Caco-2 (cell line): ENCODE data around the gene SDR39U1. TPM values are rescaled to one million over a fixed set of nuclear protein-coding genes. Genes with fewer than 3 reads are reported as not detected.

ENCODE experiments used
- BruUV-seq: library from RNA; stranded (reverse); fragments of 400-500 nt; replicated peaks from 2 replicates; lab custom pipeline; 2021; lab: Mats Ljungman, UMichigan
- CTCF ChIA-PET: fragments of 300-600 bp; sonication (Branson Sonifier 250); formaldehyde crosslinking; loops from one replicate; lab custom pipeline; 2022; ENCODE audit warnings: antibody characterized with exemption; lab: Charles Lee
- POLR2A ChIA-PET: fragments of 300-600 bp; sonication (Branson Sonifier 250); formaldehyde crosslinking; loops from one replicate; lab custom pipeline; 2022; ENCODE audit warnings: antibody characterized with exemption; lab: Charles Lee
- DNase-seq, 2 experiments: peaks; one replicate each; pipeline versions ENCODE4 v3.0.0 to v3.0.0-alpha.2; 2020 to 2022
- H3K27me3 ChIP-seq: replicated peaks from 2 replicates; pipeline ENCODE4 v1.6.0; 2011; ENCODE audit warnings: low read length; ENCODE audit not compliant: control insufficient read depth, insufficient read depth
- H3K36me3 ChIP-seq: 2 replicates; pipeline ENCODE4 v1.5.1; 2011; ENCODE audit warnings: low read length; ENCODE audit not compliant: control insufficient read depth, insufficient read depth
- H3K4me1 ChIP-seq: fragments of 250-450 bp; sonication (Bioruptor Pico); 2 replicates; pipeline ENCODE4 v1.5.1; 2020; ENCODE audit warnings: mild to moderate bottlenecking
- H3K4me3 ChIP-seq: 2 replicates; pipeline ENCODE4 v1.5.1; 2011; ENCODE audit warnings: low read depth, mild to moderate bottlenecking, control low read depth, low read length
- H3K9me3 ChIP-seq: fragments of 250-450 bp; sonication (Bioruptor Pico); 2 replicates; pipeline ENCODE4 v1.5.1; 2020; ENCODE audit warnings: mild to moderate bottlenecking, moderate library complexity
- H3K27ac Mint-ChIP-seq: one replicate; pipeline ENCODE4 v1.8.0; 2022; ENCODE audit warnings: mixed read lengths; ENCODE audit not compliant: unreplicated experiment
- H3K27me3 Mint-ChIP-seq: one replicate; pipeline ENCODE4 v1.8.0; 2022; ENCODE audit warnings: mixed read lengths; ENCODE audit not compliant: insufficient read depth, unreplicated experiment
- H3K36me3 Mint-ChIP-seq: one replicate; pipeline ENCODE4 v1.8.0; 2022; ENCODE audit warnings: mild to moderate bottlenecking, mixed read lengths; ENCODE audit not compliant: insufficient read depth, unreplicated experiment
- H3K4me1 Mint-ChIP-seq: one replicate; pipeline ENCODE4 v1.8.0; 2022; ENCODE audit warnings: low read depth, mixed read lengths; ENCODE audit not compliant: unreplicated experiment
- H3K4me3 Mint-ChIP-seq: one replicate; pipeline ENCODE4 v1.8.0; 2022; ENCODE audit warnings: mild to moderate bottlenecking, moderate library complexity, mixed read lengths; ENCODE audit not compliant: unreplicated experiment
- H3K9me3 Mint-ChIP-seq: one replicate; pipeline ENCODE4 v1.8.0; 2022; ENCODE audit warnings: mixed read lengths; ENCODE audit not compliant: unreplicated experiment
- intact Hi-C: fragments of 100-400 bp; cut with micrococcal nuclease; formaldehyde crosslinking; loops from one replicate; pipeline ENCODE4 v1.10.0; 2022; ENCODE audit not compliant: unreplicated experiment
- total RNA-seq: library from RNA; stranded (reverse); gene quantifications from 2 replicates; pipeline ENCODE4 v1.2.3, GENCODE V29; 2022
- TF ChIP-seq, protein P1 (sequence below), 2 experiments: fragments of 200-600 bp in 1 of 2; IDR thresholded peaks; 1 replicate in 1 of 2; 2 replicates in 1 of 2; pipeline versions ENCODE4 v1.5.1 to v1.8.0; 2011 to 2022; ENCODE audit warnings: antibody characterized with exemption in 1 of 2, control low read depth in 1 of 2, inconsistent platforms in 1 of 2, low read depth in 1 of 2, low read length in 1 of 2, mild to moderate bottlenecking in 1 of 2, moderate library complexity in 1 of 2; ENCODE audit not compliant: insufficient read depth in 1 of 2, severe bottlenecking in 1 of 2, unreplicated experiment in 1 of 2

The SDR39U1 gene
- total RNA-seq, 1 experiment from 2014 or later, result 44.1 TPM

DNA sequence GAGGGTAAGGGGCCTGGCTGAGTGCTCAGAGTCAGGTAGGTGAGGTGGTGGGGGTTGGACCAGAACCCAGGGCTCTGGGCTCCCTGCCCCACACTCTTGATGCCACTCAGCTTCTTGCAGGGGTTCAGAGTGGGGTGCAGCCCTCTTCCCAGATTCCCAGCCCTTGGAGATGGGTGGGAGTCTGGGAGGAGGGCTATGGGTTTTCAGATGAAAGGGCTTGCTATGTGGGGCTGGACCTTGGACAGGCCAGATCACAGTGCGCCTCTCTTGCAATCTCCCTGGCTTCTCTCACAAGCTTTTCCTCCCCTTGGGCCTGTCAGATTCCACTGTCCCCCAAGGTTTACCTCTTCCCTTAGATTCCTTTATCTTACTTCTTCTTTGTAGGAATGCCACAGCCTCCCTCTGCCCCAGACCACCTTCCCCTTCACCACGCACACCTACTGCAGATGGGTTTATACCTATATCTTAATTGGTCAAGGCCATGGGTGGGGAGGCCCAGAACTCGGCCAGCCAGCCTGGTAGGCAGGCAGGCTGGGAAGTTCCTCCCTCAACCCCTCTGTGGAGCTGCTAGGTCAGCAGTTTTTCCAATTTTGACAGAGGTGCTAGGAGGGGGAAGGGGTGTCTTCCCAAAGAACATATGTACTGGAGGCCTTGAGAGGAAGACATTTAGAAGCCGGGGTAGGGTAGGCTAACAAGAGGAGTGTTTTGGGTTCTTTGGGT lies 42.4 kb downstream of the SDR39U1 start:
- no TSS peak for BruUV-seq
- Histone ChIP-seq H3K4me1 (peaks cover 11% of the 10 kb centered on the region), H3K4me3 (no peak overlapping the region; the same call in 1 of the 2 replicates), H3K36me3 (no peaks in the 10 kb centered on the region), H3K27me3 (no peaks in the 10 kb centered on the region), H3K9me3 (no peaks in the 10 kb centered on the region)
- TF ChIP-seq, protein P1, sequence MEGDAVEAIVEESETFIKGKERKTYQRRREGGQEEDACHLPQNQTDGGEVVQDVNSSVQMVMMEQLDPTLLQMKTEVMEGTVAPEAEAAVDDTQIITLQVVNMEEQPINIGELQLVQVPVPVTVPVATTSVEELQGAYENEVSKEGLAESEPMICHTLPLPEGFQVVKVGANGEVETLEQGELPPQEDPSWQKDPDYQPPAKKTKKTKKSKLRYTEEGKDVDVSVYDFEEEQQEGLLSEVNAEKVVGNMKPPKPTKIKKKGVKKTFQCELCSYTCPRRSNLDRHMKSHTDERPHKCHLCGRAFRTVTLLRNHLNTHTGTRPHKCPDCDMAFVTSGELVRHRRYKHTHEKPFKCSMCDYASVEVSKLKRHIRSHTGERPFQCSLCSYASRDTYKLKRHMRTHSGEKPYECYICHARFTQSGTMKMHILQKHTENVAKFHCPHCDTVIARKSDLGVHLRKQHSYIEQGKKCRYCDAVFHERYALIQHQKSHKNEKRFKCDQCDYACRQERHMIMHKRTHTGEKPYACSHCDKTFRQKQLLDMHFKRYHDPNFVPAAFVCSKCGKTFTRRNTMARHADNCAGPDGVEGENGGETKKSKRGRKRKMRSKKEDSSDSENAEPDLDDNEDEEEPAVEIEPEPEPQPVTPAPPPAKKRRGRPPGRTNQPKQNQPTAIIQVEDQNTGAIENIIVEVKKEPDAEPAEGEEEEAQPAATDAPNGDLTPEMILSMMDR (IDR thresholded peaks at IDR 0.05; ENCODE audit: insufficient read depth in 1 of 2, low read depth in 1 of 2, low read length in 1 of 2, severe bottlenecking in 1 of 2, unreplicated experiment in 1 of 2), result no peak
- ChIA-PET POLR2A (no interaction called here), CTCF (no interaction called here)
- intact Hi-C loops, result no loop called here
- Mint-ChIP-seq H3K4me1 (peaks cover 40% of the 10 kb centered on the region), H3K36me3 (no peaks in the 10 kb centered on the region), H3K9me3 (no peaks in the 10 kb centered on the region), H3K4me3 (peak overlapping the region; percentile 86), H3K27me3 (no peaks in the 10 kb centered on the region), H3K27ac (peak overlapping the region; percentile 51)
- no peak for DNase-seq

DNA sequence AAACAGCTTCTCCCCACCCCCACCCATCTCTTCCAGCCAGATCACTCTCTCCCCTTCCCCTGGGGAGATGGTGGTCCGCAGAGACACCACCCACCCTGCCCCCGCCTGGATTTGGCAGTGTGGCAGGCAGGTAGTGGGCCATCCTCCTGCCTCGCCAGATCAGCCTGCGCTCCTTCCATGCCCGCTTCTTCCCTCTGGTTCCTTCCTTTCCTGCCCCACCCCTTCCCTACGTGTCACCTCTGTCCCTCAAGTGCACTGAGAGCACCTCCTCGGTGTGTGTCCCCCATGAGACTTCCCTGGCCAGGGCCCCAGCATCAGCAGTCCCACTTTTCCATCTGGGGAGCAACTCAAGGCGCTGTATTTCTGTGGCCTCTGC lies 43.1 kb downstream of the SDR39U1 start:
- TF ChIP-seq, protein P1 (IDR thresholded peaks at IDR 0.05; ENCODE audit: insufficient read depth in 1 of 2, low read depth in 1 of 2, low read length in 1 of 2, severe bottlenecking in 1 of 2, unreplicated experiment in 1 of 2), result no peak
- Histone ChIP-seq H3K9me3 (no peaks in the 10 kb centered on the region), H3K4me1 (peaks cover 11% of the 10 kb centered on the region), H3K36me3 (no peaks in the 10 kb centered on the region), H3K4me3 (peak overlapping the region; percentile 57), H3K27me3 (no peaks in the 10 kb centered on the region)
- H3K27ac Mint-ChIP-seq, result peak overlapping the region; percentile 51
- no peaks in the 10 kb centered on the region for H3K9me3 Mint-ChIP-seq
- POLR2A ChIA-PET, result no interaction called here
- CTCF ChIA-PET, result interaction anchor here (1.1 to 1.2 kb wide), 2 partner anchors 10 to 32 kb away, joined by 4 read pairs; no protein-coding TSS in a partner anchor
- H3K27me3 Mint-ChIP-seq, result no peaks in the 10 kb centered on the region
- intact Hi-C loops, result no loop called here
- no peak for DNase-seq
- H3K4me3 Mint-ChIP-seq, result peak overlapping the region; percentile 86
- no TSS peak for BruUV-seq
- no peaks in the 10 kb centered on the region for H3K36me3 Mint-ChIP-seq
- peaks cover 40% of the 10 kb centered on the region for H3K4me1 Mint-ChIP-seq

DNA sequence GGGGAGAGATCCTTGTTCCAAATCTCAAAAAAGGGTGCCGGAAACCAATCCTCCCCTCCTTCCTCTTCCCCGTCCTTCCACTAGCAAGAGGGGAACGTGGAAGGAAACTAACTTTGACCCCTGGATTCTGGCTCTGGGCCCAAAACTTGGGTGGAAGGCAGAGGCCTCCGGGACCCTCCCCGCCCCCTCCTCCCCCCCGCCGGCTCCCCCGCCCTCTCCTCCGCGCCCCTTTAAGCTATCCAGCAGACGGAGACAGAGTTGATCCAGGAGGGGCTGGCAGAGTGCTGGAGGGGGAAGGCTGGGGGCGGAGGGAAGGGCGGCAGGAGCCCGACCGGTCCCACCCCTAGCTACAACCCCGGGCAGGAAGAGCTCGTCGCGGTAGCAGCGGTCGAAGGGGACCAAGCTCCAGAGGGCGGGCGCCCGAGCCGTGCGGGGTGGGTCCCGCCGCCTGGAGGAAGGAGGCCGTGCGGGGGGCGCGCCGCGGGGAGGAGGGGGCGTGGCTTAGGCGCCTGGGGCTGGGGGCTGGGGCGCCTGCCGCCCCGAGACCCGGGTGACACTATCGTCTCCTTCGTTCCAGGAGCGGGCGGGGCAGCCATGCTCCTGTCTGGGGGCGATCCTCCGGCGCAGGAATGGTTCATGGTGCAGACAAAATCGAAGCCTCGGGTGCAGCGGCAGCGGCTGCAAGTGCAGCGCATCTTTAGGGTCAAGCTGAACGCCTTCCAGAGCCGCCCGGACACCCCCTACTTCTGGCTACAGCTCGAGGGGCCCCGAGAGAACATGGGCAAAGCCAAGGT lies 43.7 kb downstream of the SDR39U1 start, which contains the start of gene NYNRIN:
Gene NYNRIN (plus strand): TSS at position 351 of the 794 bp plus-strand sequence. CDS start 244 bp downstream, at position 595.
- H3K4me1 ChIP-seq, result peaks cover 11% of the 10 kb centered on the region
- peak within 1 kb of the TSS; percentile 51 for H3K27ac Mint-ChIP-seq
- intact Hi-C loops, result no loop called here

More for the DNA sequence above, 43.7 kb downstream of the SDR39U1 start, which contains the start of gene NYNRIN:
- TF ChIP-seq, protein P1 (IDR thresholded peaks at IDR 0.05; ENCODE audit: insufficient read depth in 1 of 2, low read depth in 1 of 2, low read length in 1 of 2, severe bottlenecking in 1 of 2, unreplicated experiment in 1 of 2), result no peak
- no peaks in the 10 kb centered on the region for H3K27me3 Mint-ChIP-seq
- no peaks in the 10 kb centered on the region for H3K9me3 ChIP-seq
- H3K4me3 ChIP-seq, result peak within 1 kb of the TSS; percentile 57
- ChIA-PET POLR2A (interaction anchor here (0.6 kb wide), 1 partner anchor 32 kb away, joined by 4 read pairs; no protein-coding TSS in a partner anchor), CTCF (interaction anchor here (0.6 to 1.2 kb wide), 6 partner anchors 10 to 91 kb away, joined by 3 to 5 read pairs (median 4); partner anchors contain the start of gene CIDEB)
- no peaks in the 10 kb centered on the region for H3K27me3 ChIP-seq
- H3K36me3 Mint-ChIP-seq, result no peaks in the 10 kb centered on the region
- H3K4me1 Mint-ChIP-seq, result peaks cover 40% of the 10 kb centered on the region
- H3K36me3 ChIP-seq, result no peaks in the 10 kb centered on the region
- peak within 1 kb of the TSS; percentile 86 for H3K4me3 Mint-ChIP-seq
- DNase-seq, result peak in 1 of 2 experiments; percentile 55
- H3K9me3 Mint-ChIP-seq, result no peaks in the 10 kb centered on the region
- no TSS peak for BruUV-seq
